CD1c-positive myeloid dendritic cell (primary cell): ENCODE measurements around the gene CPEB1.

Experiments
- DNase-seq: peaks from one replicate; pipeline ENCODE4 v3.0.0-alpha.2; 2016; ENCODE audit errors: extremely low spot score

The CPEB1 gene

DNA sequence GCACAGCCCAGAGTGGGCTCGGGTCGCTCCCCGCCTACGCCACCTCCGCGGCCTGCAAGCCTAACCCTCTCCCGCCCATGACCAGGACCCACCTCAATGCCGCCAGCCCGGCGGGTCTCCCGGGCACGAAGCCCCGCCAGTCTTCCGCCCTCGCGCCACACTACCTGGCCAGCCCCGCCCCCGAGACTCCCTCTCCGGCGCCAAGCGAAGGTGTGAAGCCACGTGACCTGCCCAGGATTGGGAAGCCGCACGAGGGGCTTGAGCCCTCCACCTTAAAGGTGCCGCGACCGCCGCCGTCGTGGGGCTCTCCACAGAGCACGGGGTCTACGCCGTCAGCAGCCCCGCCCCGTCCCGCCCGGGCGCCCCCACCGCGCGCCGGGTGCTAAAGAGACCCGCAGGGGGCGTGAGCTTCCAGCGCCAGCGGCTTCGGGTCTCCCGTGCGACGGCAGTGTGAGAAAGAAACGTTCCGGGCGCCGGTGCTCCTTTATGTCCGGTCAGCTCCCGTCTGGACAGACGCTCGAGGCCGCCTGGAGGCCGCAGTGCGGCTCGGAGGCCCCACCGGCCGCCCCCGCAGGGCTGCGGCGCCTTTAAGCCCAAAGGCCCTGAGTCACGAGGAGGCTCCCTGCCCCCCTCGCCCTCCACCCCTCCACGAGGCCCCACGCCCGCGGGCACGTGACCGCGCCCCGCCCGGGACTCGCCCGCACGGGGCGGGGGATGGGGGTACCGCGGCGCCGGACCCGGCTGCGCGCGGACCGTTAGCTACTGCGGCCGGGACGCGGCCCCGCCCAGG, at the start of gene CPEB1:
Gene CPEB1 (minus strand): TSS at position 319 of the 790 bp plus-strand sequence. CDS start 18,904 bp downstream, outside the sequence.
- peak; percentile 34 for DNase-seq

- DNase-seq = no peak
Observed at GRCh38 chr15:82692171-82692570, 45.0 kb upstream of the CPEB1 start.

- DNase-seq = no peak
Observed at GRCh38 chr15:82689147-82689546, 42.0 kb upstream of the CPEB1 start.

DNA sequence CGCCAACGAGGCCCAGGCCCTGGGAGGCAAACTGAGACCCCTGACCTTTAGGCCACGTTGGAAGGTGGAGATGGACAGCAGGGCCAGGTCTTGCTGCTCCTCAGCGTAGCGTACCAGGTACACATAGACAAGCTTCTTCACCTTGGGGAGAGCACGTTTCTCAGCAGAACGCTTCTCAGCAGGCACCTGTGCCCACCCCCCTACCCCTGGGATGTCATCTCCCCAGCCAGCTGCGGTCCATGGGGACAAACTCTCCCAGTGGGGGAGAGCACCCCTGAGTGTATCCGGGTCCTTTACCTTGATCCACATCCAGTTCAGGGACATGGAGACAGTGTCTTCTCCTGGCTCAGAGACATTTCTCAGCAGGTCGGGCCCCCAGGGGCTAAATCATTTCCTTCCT, 41.5 kb upstream of the CPEB1 start:
- DNase-seq = no peak

DNA sequence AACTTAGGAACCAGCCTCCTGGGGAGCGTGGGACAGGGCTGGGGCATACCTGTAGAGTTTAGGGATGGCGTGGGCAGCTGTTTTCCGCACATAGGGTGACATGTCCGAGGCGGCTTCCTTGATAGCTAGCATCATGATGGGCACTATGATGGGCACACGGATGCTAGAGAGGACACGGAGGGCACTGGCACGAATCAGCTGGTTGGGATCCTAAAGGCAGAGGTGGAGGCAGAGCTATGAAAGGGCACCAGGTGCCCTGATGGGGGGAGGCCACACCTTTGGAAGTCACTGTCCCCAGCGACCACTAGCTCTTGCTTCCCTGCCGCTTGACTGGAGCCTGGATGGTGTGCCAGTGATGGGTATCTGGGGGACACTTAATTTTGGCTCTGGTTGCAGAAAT, 34.2 kb upstream of the CPEB1 start:
- DNase-seq = no peak

DNA sequence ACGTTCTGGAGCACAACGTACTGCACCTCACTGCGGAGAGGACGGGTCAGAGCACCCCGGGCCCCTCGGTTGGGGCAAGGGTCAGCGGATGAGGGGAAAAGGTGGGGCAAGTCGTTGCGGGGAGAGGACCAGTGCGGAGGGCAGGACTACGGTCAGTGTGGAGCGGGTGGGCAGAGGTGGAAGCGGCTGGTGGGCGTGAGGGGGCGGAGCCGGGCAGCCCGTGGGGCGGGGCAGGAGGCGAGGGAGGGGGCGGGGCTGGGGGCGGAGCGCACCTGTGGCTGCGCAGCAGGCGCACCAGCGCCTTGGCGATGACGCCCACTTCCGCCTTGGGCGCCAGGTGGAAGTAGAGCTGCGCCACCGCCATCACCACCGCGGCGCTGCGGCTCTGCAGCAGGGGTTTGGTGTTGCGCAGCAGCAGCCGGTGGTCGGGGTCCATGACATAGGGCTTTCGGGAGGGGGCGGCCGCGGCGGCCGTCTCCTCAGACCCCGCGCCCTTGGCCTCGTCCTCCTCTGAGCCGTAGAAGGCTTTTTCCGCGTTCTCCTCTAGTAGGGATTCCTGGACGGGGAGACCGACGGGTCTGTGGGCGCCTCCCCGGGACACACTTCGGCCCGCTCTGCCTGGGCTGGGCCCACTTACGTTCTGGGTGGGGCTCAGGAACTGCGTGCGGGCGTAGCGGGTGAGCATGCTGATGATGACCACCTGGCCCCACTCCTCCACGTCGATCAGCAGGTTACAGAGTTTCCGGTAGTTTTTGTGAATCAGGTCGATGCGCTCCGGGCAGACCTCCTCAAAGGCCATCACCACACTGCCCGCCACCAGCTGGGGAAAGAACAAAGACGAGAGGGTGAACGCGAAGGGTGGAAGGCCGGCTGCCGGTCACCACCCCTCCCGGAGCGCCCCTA, 33.3 kb upstream of the CPEB1 start:
- peak; percentile 58 for DNase-seq

- DNase-seq = no peak
Observed at GRCh38 chr15:82679626-82680199, 32.5 kb upstream of the CPEB1 start.

DNA sequence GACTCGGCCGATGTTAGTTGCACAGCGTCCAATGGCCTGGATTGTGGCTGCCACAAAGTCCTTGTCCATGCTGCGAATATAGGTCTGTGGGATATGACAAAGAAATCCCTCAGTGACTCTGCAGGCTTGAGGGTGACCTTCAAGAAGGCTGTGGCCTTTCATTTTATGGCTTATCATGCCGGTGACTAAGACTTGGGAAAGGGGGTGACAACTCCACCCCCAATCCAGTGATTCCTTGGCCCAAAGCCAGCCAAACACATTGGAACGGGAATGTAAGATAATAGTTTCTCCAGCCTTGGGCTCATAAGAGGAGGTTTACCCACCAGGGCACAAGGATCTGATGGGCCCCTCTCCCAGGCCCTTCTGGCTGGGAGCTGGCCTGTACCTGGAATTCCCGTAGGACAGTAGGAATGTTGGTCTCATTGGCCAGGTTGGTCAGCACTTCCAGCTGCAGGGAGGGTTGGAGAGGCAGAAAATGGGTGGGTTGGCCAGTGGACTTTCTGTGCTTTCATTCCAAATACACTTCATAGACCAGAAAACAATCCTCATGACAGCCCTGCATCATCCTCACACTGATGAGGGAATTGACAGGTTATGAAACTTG, 30.7 kb upstream of the CPEB1 start:
- no peak for DNase-seq

DNA sequence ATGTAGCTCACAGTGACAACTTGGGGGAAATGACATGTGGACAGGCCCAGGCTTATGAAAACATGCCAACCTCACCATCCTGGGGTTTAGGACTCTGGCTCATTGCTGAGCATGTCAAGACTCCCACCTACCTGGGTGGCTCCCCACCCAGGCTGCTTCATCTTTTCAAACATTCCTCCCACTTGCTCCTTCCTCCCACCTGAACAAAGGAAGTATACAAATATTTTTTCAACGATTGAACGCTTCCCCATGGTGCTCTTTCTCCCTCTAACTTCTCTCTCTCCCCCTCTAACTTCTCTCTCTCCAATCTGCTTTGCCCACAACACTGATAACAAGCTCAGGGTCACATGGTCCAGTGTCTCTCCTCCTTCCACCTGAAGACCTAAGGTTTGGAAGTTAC, 27.7 kb upstream of the CPEB1 start:
- DNase-seq = no peak

DNA sequence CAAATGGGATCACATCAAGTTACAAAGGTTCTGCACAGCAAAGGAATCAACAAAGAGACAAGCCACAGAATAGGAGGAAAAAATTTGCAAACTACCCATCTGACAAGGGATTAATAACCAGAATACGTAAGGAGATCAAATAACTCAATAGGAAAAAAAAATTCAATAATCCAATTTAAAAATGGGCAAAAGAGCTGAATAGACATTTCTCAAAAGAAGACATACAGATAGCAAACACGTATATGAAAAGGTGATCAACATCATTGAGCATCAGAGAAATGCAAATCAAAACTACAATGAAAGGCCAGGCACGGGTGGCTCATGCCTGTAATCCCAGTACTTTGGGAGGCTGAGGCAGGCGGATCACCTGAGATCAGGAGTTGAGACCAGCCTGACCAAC, 23.5 kb upstream of the CPEB1 start:
- DNase-seq = no peak

DNA sequence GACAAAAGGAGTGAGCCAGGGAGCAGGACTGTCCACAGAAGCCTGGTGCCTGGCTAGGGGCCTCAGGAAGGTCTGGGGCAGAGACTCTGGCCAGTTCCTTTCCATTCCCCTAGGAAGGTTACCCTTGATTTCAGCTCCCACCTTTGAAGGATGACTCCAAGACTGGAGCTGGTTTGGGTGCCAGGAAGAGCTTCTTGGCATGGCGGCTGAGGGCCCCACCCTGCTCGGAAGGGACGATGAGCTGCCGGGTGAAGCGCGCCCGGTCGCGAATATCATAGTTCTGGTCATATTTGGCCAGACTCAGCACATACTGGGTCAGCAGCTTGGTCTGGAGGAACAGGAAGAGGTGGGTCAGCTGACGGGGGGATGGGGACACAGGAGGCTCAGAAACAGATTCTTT, 19.4 kb upstream of the CPEB1 start:
- no peak for DNase-seq

- DNase-seq = no peak
Observed at GRCh38 chr15:82664021-82664420, 16.9 kb upstream of the CPEB1 start.

GRCh38 chr15:82663186-82663600, 16.0 kb upstream of the CPEB1 start:
- peak; percentile 31 for DNase-seq

DNA sequence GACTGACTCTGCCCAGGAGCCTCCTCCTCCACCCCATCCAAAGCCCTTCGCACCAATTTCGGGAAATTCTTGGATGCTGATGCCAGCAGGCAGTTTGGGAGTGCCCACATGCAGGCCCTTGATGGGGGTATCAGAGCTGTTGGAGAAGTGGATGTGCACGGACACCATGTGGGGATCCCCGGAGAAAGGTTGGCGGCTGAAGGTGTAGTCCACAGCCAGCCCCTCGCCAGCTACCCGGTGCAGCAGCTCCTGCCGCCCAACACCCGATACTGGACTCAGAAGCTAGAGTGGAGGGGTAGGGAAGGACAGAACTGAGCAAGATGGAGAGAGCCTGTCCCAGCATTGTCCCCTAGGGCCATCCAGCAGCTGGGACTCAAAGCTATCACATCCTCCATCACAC, 15.5 kb upstream of the CPEB1 start:
- no peak for DNase-seq

DNA sequence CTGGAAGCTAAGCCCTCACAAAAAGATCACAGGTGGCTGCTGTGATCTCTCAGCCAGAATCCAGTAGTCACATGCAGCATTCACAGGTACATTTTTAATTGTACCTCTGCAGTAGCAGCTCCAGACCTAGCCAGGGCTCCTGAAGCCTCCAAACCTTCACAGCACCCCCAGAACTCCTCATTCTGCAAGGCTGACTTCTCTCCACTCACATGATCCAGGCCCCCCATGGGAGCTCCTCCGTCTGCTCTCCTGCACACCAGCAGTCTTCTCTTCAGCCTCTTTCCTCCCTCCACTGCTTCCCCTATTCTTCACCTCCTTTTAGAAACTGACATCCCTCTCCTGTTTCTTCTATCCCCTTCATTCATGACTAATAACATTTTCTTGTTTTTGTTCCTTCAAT, 13.2 kb upstream of the CPEB1 start:
- no peak for DNase-seq

DNA sequence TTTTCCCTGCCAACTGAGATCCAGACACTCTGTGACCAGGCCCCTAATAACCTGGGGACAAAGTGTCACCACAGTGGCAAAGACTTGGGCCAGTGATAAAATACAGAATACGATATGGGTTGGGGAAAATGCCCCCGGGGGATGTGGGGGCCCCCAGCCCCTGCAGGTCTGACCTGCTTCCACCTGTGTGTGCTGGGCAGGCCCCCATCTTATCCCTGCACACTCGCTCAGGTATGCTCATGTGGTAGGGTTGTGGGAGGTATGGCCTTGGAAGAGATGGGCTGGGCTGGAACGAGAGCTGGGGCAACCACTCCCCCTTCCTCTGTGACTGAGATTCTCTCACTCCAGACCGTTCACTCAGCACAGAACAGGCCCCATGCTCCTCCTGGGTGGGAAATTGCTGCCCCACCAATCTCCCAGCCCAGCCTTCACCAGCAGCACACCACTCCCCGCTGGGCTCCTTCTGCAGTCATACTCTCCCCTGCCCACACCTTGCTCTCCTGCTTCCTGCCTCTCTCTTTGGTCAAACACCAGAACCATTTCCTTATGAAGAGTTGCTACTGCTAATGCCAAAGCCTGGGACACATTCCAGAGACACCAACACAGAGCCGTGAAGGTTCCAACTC, 9.6 kb upstream of the CPEB1 start:
- DNase-seq = no peak

DNA sequence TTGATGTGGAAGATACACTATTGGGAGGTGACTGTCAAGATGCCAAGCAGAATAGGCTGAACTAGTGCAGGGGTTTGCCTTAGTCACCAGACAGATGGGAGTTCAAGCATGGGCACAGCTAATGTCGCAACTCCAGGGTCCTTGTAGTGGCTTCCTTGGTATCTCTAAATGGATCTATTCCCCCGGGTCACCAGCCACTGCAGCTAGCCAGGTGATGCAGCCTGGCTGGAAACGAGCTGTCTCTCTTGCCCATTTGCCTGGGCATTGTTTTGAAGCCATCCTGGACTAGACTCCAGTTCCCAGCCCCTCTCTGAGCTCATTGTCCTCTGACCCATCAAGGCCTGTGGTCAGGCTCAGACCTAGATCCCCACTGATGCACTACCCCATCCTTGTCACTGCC, 8.4 kb upstream of the CPEB1 start:
- no peak for DNase-seq

DNA sequence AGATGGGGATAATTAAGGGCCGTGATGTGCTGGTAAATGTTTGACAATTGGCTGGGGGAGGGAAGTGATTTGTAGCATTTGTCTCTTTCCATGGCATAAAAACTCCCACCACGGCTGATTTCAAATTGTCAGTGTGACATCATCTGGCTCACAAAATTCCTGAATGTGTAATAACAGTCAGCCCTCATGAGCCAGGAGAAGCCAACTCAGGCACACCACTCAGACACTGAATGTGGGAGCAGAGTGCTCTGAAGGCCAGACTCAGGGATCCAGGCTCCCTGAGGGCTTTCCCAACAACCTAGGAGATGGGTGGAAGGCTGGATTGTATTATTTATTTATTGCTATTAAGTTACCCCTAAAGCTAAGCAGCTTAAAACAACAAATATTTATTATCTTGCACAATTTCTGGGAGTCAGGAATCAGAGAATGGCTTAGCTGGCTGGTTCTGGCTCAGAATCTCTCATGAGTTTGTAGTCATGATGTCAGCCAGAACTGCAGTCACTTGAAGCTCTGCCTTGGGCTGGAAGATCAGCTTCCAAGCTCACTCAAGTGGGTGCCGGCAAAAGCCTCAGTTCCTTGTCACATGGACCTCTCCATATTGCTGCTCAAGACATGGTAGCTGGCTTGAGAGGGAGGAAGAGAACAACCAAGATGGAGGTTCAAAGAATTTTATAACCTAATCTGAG, 6.5 kb upstream of the CPEB1 start:
- DNase-seq = no peak

GRCh38 chr15:82651708-82652107, 4.5 kb upstream of the CPEB1 start:
- DNase-seq = no peak

GRCh38 chr15:82650046-82650670, 3.0 kb upstream of the CPEB1 start:
- no peak for DNase-seq
